Measurements from ENCODE around the gene FEM1B.

Gene FEM1B

DNA sequence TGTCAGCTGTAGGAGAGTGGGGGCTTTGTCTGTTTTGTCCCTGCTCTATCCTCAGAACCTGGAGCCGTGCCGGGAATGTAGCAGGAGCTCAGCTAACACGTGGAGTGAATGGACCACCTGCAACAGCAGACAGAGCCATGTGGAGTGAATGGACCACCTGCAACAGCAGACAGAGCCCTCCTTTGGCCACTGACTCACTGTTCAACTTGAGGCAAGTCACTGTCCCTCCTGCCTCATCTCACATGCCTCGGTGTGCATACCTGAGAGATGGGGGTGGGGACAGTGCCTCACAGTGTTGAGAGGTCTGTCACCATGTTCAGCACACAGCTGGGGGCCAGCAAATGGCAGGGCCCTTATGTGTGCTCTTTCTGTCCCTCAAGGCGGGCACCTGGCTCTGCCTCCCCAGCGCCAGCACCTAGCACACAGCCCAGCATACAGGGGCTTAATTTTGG, 27.9 kb downstream of the FEM1B start:
- TF ChIP-seq, protein P1, sequence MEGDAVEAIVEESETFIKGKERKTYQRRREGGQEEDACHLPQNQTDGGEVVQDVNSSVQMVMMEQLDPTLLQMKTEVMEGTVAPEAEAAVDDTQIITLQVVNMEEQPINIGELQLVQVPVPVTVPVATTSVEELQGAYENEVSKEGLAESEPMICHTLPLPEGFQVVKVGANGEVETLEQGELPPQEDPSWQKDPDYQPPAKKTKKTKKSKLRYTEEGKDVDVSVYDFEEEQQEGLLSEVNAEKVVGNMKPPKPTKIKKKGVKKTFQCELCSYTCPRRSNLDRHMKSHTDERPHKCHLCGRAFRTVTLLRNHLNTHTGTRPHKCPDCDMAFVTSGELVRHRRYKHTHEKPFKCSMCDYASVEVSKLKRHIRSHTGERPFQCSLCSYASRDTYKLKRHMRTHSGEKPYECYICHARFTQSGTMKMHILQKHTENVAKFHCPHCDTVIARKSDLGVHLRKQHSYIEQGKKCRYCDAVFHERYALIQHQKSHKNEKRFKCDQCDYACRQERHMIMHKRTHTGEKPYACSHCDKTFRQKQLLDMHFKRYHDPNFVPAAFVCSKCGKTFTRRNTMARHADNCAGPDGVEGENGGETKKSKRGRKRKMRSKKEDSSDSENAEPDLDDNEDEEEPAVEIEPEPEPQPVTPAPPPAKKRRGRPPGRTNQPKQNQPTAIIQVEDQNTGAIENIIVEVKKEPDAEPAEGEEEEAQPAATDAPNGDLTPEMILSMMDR (IDR thresholded peaks at IDR 0.05; ENCODE audit: control insufficient read depth, extremely low read depth, insufficient read depth), result no peak

DNA sequence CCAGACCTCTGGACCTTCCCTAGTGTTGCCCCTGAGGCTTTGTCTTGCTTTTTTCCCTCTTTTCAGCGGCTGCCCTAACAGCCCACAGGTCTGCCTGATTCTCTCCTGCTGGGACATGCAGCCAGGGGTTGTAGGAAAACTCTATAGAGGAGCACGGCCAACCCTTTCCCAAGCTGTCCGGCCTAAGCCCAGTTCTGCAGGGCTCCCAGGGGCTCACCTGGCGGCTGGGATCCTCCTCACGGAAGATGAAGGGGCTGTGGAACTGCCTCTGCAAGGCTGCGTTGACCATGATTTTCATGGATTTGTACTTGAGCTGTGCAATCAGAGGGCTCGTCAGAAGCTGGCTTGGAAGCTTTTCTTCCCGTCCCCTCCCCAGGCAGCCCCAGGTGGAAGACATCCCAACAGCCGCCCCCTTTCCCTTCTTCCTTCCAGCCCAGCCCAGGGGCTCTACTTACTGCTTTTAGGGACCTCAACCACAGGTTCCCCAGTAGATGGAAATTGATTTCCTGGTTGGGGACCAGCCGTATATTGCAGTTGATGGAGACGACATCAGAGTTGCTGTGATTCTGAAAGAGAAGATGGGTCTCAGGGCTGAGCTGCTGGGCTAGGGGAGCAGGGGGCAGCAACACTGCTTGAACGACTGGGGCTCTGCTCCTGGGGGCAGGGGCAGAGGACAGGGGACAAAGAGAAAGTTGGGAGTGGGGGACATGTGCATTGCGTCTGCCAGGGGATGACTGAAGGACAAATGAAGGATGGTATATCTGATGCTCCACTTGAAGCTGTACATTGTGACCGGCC, 29.8 kb downstream of the FEM1B start:
- TF ChIP-seq, protein P1 (IDR thresholded peaks at IDR 0.05; ENCODE audit: control insufficient read depth, extremely low read depth, insufficient read depth), result no peak
- no peak for DNase-seq (ENCODE audit: low read depth)

More for the DNA sequence above, 27.9 kb downstream of the FEM1B start:
- no peak for DNase-seq (ENCODE audit: low read depth)
- no peak overlapping the region for H3K4me3 ChIP-seq (ENCODE audit: low read depth, low read length)

DNA sequence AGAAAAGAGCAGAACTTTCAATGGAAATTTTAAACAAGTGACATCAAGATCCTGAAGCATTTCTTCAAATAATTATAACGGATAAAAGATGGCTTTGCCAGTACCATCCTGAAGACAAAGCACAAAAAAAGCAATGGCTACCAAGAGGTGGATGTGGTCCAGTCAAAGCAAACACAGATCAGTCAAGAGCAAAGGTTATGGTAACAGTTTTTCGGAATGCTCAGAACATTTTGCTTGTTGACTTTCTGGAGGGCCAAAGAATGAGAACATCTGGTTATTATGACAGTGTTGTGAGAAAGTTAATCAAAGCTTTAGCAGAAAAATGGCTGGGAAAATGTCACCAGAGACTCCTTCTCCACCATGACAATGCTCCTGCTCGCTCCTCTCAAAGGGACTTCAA, 31.5 kb downstream of the FEM1B start:
- TF ChIP-seq, protein P1 (IDR thresholded peaks at IDR 0.05; ENCODE audit: control insufficient read depth, extremely low read depth, insufficient read depth), result no peak
- no peak for DNase-seq (ENCODE audit: low read depth)
- no peak overlapping the region for H3K4me3 ChIP-seq (ENCODE audit: low read depth, low read length)

More for the DNA sequence above, 29.8 kb downstream of the FEM1B start:
- no peak overlapping the region for H3K4me3 ChIP-seq (ENCODE audit: low read depth, low read length)

DNA sequence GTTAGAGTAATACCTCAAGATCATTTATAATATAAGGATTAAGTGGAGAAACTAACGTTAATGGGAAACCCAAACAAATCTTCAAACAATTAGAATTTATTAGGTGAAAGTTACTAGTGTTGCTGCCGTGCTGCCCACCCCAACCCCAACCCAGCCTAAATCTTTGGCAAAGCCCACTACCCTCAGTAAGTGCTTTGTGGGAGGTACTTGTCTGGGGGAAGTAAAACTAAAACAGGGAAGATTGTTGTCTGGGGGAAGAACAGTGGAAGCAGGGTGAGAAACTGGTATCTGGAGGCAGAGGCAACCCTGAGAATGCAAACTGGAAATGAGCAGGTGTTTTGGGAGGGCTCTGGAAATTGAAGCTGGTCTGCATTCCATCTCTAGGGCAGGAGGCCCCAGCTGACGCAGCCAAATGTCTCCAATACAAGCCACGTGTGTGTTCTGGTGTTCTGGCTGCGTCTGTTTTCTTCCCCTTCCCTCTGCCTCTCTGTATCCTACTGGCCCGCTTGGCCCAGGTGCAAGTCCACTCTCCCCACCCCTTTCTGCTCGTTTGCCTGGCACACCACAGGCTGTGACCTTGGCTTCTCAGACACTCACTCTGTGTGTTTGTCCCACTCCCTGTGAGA, 32.7 kb downstream of the FEM1B start:
- TF ChIP-seq, protein P1 (IDR thresholded peaks at IDR 0.05; ENCODE audit: control insufficient read depth, extremely low read depth, insufficient read depth), result no peak
- no peak overlapping the region for H3K4me3 ChIP-seq (ENCODE audit: low read depth, low read length)
- no peak for DNase-seq (ENCODE audit: low read depth)

DNA sequence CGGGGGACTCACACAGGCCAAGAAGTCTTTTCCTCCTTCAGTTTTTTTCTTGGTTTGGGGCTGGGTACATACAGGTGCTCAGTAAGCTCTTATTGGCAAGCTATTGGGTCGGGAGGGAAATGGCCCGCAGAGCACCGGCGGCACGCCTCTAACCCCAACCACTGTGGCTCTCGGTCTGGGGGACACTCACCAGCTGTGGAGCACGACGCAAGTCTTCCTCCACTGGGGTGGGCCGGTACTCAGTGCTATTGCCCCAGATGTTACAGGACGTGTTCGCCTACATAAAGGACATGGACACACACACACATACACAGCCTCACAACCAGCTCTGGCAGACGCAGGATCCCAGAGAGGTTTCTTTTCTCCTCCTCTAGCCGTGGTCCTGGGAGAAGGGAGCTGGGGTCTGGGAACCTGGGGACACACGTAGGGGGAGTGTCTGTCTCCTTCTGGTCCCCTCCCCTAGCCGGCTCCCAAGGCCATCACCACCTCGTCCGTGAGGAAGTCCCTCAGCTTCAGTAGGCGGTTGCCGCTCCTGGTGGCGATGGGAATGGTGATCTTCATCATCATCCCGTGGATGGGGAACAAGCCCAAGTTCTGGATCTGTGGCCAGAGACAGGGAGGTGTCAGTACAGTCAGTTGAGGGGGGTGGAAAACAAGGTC, 33.4 kb downstream of the FEM1B start:
- TF ChIP-seq, protein P1 (IDR thresholded peaks at IDR 0.05; ENCODE audit: control insufficient read depth, extremely low read depth, insufficient read depth), result no peak
- no peak for DNase-seq (ENCODE audit: low read depth)
- H3K4me3 ChIP-seq (ENCODE audit: low read depth, low read length), result no peak overlapping the region

DNA sequence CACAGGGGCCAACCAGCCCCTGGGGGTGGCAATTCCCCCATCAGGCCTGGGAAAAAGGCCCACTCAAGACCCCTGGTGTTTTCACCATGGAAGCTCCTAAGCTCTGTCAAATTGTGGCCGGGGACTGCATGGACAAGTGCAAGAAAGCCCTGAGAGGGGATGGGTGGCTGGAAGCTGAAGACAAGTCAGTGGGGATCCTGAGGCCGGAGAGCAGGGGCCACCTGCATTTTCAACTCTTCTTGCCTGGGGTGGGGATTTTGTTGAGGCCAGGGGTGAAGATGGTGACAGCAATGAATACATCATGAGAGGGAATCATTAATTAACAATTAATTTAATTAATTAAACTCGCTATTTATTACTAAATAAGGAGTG, 33.9 kb downstream of the FEM1B start:
- DNase-seq (ENCODE audit: low read depth), result no peak
- TF ChIP-seq, protein P1 (IDR thresholded peaks at IDR 0.05; ENCODE audit: control insufficient read depth, extremely low read depth, insufficient read depth), result no peak
- H3K4me3 ChIP-seq (ENCODE audit: low read depth, low read length), result no peak overlapping the region

All from LNCaP clone FGC (cell line).